Mucosa of descending colon (tissue), 3 donors: Measurements from ENCODE around the gene MMP27. TPM values are rescaled to one million over a fixed set of nuclear protein-coding genes. Genes with fewer than 3 reads are reported as not detected.

Source experiments
- ATAC-seq: fragments of 200-7000 bp; cut with Tn5 transposase; one replicate; pipeline ENCODE4 v1.9.1; 2020; ENCODE audit warnings: mild to moderate bottlenecking, moderate library complexity
- DNase-seq, 3 donors: peaks; one replicate each; pipeline ENCODE4 v3.0.0-alpha.2; 2020
- H3K36me3 ChIP-seq: fragments of 200-600 bp; one replicate; pipeline ENCODE4 v1.8.0; 2021; ENCODE audit warnings: low read depth, mild to moderate bottlenecking
- H3K4me1 ChIP-seq: fragments of 200-600 bp; one replicate; pipeline ENCODE4 v1.8.0; 2021; ENCODE audit warnings: low read depth, mild to moderate bottlenecking
- H3K4me3 ChIP-seq: fragments of 200-600 bp; one replicate; pipeline ENCODE4 v1.8.0; 2021; ENCODE audit warnings: mild to moderate bottlenecking
- H3K9me3 ChIP-seq: fragments of 200-600 bp; one replicate; pipeline ENCODE4 v1.8.0; 2021; ENCODE audit warnings: mild to moderate bottlenecking
- intact Hi-C, 2 donors: fragments of 100-400 bp; cut with DNase I in 1 of 2; cut with micrococcal nuclease in 1 of 2; formaldehyde crosslinking; loops; one replicate each; pipeline versions ENCODE4 v1.11.0 to v1.11.1; 2022; cut with DNase I, micrococcal nuclease
- total RNA-seq, 3 donors: library from RNA; stranded (reverse); fragmentation: NEBNext Ultra II Directional in 2 of 3; extraction: Animal tissue kit (Norgen Biotek cat#: 25700) in 2 of 3; gene quantifications; one replicate each; pipeline versions ENCODE4 v1.2.1 to v1.2.4, GENCODE V29; 2021 to 2023
- TF ChIP-seq, protein P1 (sequence below): fragments of 200-600 bp; IDR thresholded peaks from one replicate; pipeline ENCODE4 v1.8.0; 2022; ENCODE audit warnings: antibody characterized with exemption, mild to moderate bottlenecking
- donor health status: DM: no; HTN: no; CAD: no; lungs with moderate emphysema.
- donor health status: DM: no; HTN: no; CAD: no.
- donor health status: DM: no; HTN: yes; CAD: no.

MMP27 gene
- total RNA-seq, 3 donors from 2014 or later, result 0.16 TPM; not detected in 2

GRCh38 chr11:102656528-102656927 lies 49.0 kb downstream of the MMP27 start:
- H3K4me3 ChIP-seq, result no peak overlapping the region
- intact Hi-C loops, result no loop called here
- DNase-seq (no peak), ATAC-seq (no peak)
- no peaks in the 10 kb centered on the region for H3K36me3 ChIP-seq
- H3K4me1 ChIP-seq, result no peaks in the 10 kb centered on the region
- no peaks in the 10 kb centered on the region for H3K9me3 ChIP-seq
- TF ChIP-seq, protein P1, sequence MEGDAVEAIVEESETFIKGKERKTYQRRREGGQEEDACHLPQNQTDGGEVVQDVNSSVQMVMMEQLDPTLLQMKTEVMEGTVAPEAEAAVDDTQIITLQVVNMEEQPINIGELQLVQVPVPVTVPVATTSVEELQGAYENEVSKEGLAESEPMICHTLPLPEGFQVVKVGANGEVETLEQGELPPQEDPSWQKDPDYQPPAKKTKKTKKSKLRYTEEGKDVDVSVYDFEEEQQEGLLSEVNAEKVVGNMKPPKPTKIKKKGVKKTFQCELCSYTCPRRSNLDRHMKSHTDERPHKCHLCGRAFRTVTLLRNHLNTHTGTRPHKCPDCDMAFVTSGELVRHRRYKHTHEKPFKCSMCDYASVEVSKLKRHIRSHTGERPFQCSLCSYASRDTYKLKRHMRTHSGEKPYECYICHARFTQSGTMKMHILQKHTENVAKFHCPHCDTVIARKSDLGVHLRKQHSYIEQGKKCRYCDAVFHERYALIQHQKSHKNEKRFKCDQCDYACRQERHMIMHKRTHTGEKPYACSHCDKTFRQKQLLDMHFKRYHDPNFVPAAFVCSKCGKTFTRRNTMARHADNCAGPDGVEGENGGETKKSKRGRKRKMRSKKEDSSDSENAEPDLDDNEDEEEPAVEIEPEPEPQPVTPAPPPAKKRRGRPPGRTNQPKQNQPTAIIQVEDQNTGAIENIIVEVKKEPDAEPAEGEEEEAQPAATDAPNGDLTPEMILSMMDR, result no peak

DNA sequence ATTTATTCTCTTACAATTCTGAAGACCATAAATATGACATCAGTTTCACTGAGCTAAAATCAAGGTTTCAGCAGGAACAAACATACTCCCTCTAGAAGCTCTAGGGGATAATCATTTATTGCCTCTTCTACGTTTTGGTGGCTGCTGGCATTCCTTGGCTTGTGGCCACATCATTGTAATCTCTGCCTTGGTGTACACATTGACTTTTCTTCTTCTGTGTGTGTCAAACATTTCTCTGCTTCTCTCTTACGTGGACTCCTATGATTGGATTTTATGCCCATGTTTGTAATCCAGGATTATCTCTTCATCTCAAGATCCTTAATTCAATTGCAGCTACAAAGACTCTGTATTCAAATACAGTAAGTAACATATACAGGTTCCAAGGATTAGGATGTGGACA lies 50.0 kb downstream of the MMP27 start:
- ATAC-seq, result no peak
- DNase-seq, result no peak
- intact Hi-C loops, result no loop called here
- H3K36me3 ChIP-seq, result no peaks in the 10 kb centered on the region
- no peaks in the 10 kb centered on the region for H3K4me1 ChIP-seq
- TF ChIP-seq, protein P1, result no peak
- H3K9me3 ChIP-seq, result no peaks in the 10 kb centered on the region
- no peak overlapping the region for H3K4me3 ChIP-seq

DNA sequence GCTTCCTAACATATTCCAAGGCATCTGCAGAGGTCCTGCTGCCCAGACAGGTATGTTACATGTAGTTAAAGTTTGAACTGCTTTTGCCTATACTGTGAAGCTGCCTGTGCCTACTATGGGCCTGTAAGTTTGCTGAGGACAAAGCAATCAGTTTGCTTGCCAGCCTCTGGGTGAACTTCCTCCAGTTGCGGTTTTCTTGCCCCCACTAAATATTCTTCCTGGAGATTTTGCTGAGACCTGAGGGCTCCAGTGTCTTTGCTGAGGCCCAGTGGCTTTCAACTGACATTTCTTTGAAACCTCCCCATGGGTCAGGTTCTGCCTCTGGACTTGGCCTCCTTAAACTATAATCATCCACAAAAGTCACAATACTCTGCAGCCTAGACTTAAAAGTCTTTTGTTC lies 50.8 kb downstream of the MMP27 start:
- H3K4me3 ChIP-seq, result no peak overlapping the region
- no peak for DNase-seq
- no peak for ATAC-seq
- no peaks in the 10 kb centered on the region for H3K4me1 ChIP-seq
- TF ChIP-seq, protein P1, result no peak
- H3K9me3 ChIP-seq, result no peaks in the 10 kb centered on the region
- H3K36me3 ChIP-seq, result no peaks in the 10 kb centered on the region
- intact Hi-C loops, result no loop called here

DNA sequence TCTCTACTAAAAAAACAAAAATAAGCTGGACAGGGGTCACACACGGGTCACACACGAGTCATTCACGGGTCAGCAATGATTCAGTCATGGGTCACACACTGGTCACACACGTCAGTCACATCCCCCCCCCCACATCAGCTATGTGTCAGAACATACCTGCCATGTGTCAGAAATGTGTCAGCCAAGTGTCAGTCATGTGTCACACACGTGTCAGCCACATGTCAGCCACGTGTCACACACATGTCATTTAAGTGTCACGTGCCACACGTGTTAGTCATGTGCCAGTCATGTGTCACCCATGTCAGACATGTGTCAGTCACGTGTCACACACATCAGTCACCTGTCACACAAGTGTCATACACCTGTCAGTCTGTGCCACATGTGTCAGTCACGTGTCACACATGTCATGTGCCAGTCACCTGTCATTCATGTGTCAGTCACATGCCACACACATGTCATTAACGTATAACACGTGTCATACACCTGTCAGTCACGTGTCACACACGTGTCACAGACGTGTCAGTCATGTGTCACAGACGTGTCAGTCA lies 51.8 kb downstream of the MMP27 start:
- Histone ChIP-seq H3K36me3 (no peaks in the 10 kb centered on the region), H3K9me3 (no peaks in the 10 kb centered on the region), H3K4me1 (no peaks in the 10 kb centered on the region), H3K4me3 (no peak overlapping the region)
- TF ChIP-seq, protein P1, result no peak
- intact Hi-C loops, result no loop called here
- DNase-seq (no peak), ATAC-seq (no peak)

DNA sequence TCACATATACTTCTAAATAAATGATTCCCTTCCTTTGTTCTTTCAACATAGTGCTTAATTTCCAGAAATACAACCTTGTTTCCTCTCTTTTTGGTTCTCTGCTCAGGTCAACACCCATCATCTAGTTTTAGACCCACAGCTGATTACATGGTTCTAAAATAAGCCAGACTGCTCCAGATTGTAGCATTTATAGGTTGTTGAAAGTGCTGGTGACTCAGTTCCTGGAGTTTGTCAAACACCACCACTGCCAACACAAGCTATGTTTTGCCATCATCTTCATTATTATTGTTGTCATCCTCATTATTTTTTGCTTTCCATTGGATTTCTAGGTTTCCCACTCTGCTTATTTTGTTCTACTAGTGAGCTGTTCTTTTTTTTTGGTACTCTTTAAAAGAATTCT lies 58.1 kb downstream of the MMP27 start:
- DNase-seq (no peak), ATAC-seq (no peak)
- no peaks in the 10 kb centered on the region for H3K36me3 ChIP-seq
- intact Hi-C loops, result no loop called here
- H3K4me1 ChIP-seq, result no peaks in the 10 kb centered on the region
- TF ChIP-seq, protein P1, result no peak
- no peak overlapping the region for H3K4me3 ChIP-seq
- no peaks in the 10 kb centered on the region for H3K9me3 ChIP-seq

- intact Hi-C loops, result no loop called here
These were observed 61.6 kb downstream of the MMP27 start for GRCh38 chr11:102643941-102644340.

More at GRCh38 chr11:102643941-102644340, 61.6 kb downstream of the MMP27 start:
- DNase-seq (no peak), ATAC-seq (no peak)
- TF ChIP-seq, protein P1, result no peak
- no peaks in the 10 kb centered on the region for H3K36me3 ChIP-seq
- H3K4me3 ChIP-seq, result no peak overlapping the region
- no peaks in the 10 kb centered on the region for H3K9me3 ChIP-seq
- H3K4me1 ChIP-seq, result no peaks in the 10 kb centered on the region
